A549 (cell line): ENCODE results near the gene DPY19L1. TPM values are rescaled to one million over a fixed set of nuclear protein-coding genes. Genes with fewer than 3 reads are reported as not detected.
A peak's percentile ranks its signal among the peaks of the same experiment; 100 is the strongest.
"Not testable (repeated sequence)": the region's sequence is repeated elsewhere in the genome, so short reads cannot be mapped to it uniquely, and the experiment has no call there.

Source experiments
- ATAC-seq, 2 experiments: fragments of 200-7000 bp in 1 of 2; fragments of >200 bp in 1 of 2; cut with Nextera tagmentation in 1 of 2; cut with Tn5 transposase in 1 of 2; 3 replicates each; pipeline versions ENCODE4 v1.8.0 to v1.9.1; 2018 to 2020; ENCODE audit warnings: mild to moderate bottlenecking in 1 of 2, moderate library complexity in 1 of 2
- CTCF ChIA-PET: fragments of 300-600 bp; sonication (Branson Sonifier 250); formaldehyde crosslinking; extraction: SDS; loops from one replicate; lab custom pipeline; 2021; ENCODE audit warnings: antibody characterized with exemption, inconsistent platforms; lab: Yijun Ruan, JAX
- POLR2A ChIA-PET: fragments of 350-600 bp; formaldehyde crosslinking; extraction: SDS; loops from one replicate; lab custom pipeline; 2021; ENCODE audit warnings: antibody characterized with exemption, inconsistent platforms; lab: Yijun Ruan, JAX
- DNase-seq, 2 experiments: peaks; one replicate each; pipeline versions ENCODE4 v3.0.0 to v3.0.0-alpha.2; 2011 to 2016; ENCODE audit warnings: low read depth in 1 of 2, low spot score in 1 of 2
- FAIRE-seq: peaks from 2 replicates; lab custom pipeline; 2011; peaks lifted over from hg19 to GRCh38; lab: Jason Lieb, UNC
- H3K27ac ChIP-seq, 2 experiments: fragments of >200 bp; sonication (Bioruptor Twin); formaldehyde crosslinking; 3 replicates each; pipeline ENCODE4 v1.5.1; 2016 to 2017
- H3K4me1 ChIP-seq: fragments of >200 bp; sonication (Bioruptor Twin); formaldehyde crosslinking; 3 replicates; pipeline ENCODE4 v1.6.1; 2016
- H3K4me2 ChIP-seq: fragments of >200 bp; sonication (Bioruptor Twin); formaldehyde crosslinking; 3 replicates; pipeline ENCODE4 v1.6.1; 2016
- H3K4me3 ChIP-seq: fragments of >200 bp; sonication (Bioruptor Twin); formaldehyde crosslinking; 3 replicates; pipeline ENCODE4 v1.5.1; 2016
- H3K9me3 ChIP-seq: fragments of >200 bp; sonication (Bioruptor Twin); formaldehyde crosslinking; 3 replicates; pipeline ENCODE4 v1.6.1; 2016
- BCL3 ChIP-seq: fragments of >200 bp; sonication (Bioruptor Twin); formaldehyde crosslinking; IDR thresholded peaks from 3 replicates; pipeline ENCODE4 v1.6.1; 2016
- BHLHE40 ChIP-seq: IDR thresholded peaks from 2 replicates; pipeline ENCODE4 v1.6.1; 2012; ENCODE audit warnings: low read depth, low read length, inconsistent platforms
- CBX8 ChIP-seq: fragments of 200-600 bp; sonication (generic); IDR thresholded peaks from 2 replicates; pipeline ENCODE4 v1.6.1; 2016
- CHD2 ChIP-seq: fragments of 150-350 bp; IDR thresholded peaks from 2 replicates; pipeline ENCODE4 v1.6.1; 2014; ENCODE audit warnings: low read length; ENCODE audit not compliant: partially characterized antibody
- CHD4 ChIP-seq: fragments of 200-600 bp; sonication (generic); IDR thresholded peaks from 2 replicates; pipeline ENCODE4 v1.6.1; 2016; ENCODE audit warnings: antibody characterized with exemption, mild to moderate bottlenecking, borderline replicate concordance
- CTCF ChIP-seq: fragments of >200 bp; sonication (Bioruptor Twin); formaldehyde crosslinking; IDR thresholded peaks from 3 replicates; pipeline ENCODE4 v1.5.1; 2016
- EHF ChIP-seq: fragments of 250-450 bp; sonication (Bioruptor Pico); IDR thresholded peaks from 2 replicates; pipeline ENCODE4 v1.5.0; 2020; ENCODE audit warnings: mild to moderate bottlenecking
- EHMT2 ChIP-seq: fragments of 200-600 bp; sonication (generic); IDR thresholded peaks from 2 replicates; pipeline ENCODE4 v1.6.1; 2016; ENCODE audit warnings: antibody characterized with exemption, low read depth, mild to moderate bottlenecking, moderate library complexity
- EP300 ChIP-seq, 2 experiments: fragments of >200 bp; sonication (Bioruptor Twin); formaldehyde crosslinking; IDR thresholded peaks; 2 replicates in 1 of 2; 3 replicates in 1 of 2; pipeline ENCODE4 v1.6.1; 2016 to 2017
- FOXS1 ChIP-seq: fragments of 250-450 bp; sonication (Bioruptor Pico); IDR thresholded peaks from 2 replicates; pipeline ENCODE4 v1.5.0; 2020; ENCODE audit warnings: mild to moderate bottlenecking, moderate library complexity
- HDAC2 ChIP-seq: fragments of 200-600 bp; sonication (generic); IDR thresholded peaks from 2 replicates; pipeline ENCODE4 v1.6.1; 2016
- HES2 ChIP-seq: fragments of >200 bp; sonication (Bioruptor Twin); formaldehyde crosslinking; IDR thresholded peaks from 2 replicates; pipeline ENCODE4 v1.6.1; 2016
- HEYL ChIP-seq: fragments of 250-450 bp; sonication (Bioruptor Pico); IDR thresholded peaks from 2 replicates; pipeline ENCODE4 v1.8.0; 2021; ENCODE audit warnings: mild to moderate bottlenecking, moderate library complexity
- HOXA7 ChIP-seq: fragments of 250-450 bp; sonication (Bioruptor Pico); IDR thresholded peaks from 2 replicates; pipeline ENCODE4 v1.5.0; 2020; ENCODE audit warnings: mild to moderate bottlenecking, moderate library complexity
- HOXB13 ChIP-seq: fragments of 250-450 bp; sonication (Bioruptor Pico); IDR thresholded peaks from 2 replicates; pipeline ENCODE4 v1.5.0; 2020; ENCODE audit warnings: low read depth, mild to moderate bottlenecking, moderate library complexity
- HOXB5 ChIP-seq: fragments of 250-450 bp; sonication (Bioruptor Pico); IDR thresholded peaks from 2 replicates; pipeline ENCODE4 v1.5.0; 2020; ENCODE audit warnings: mild to moderate bottlenecking, moderate library complexity
- KDM5A ChIP-seq: fragments of 200-600 bp; sonication (generic); IDR thresholded peaks from 2 replicates; pipeline ENCODE4 v1.6.1; 2016; ENCODE audit warnings: antibody characterized with exemption, mild to moderate bottlenecking
- MAZ ChIP-seq: fragments of 150-350 bp; IDR thresholded peaks from 2 replicates; pipeline ENCODE4 v1.6.1; 2014; ENCODE audit warnings: antibody characterized with exemption, low read depth, low read length, borderline replicate concordance
- NFE2L2 ChIP-seq: fragments of 150-350 bp; conservative IDR thresholded peaks from 2 replicates; pipeline ENCODE4 v1.6.1; 2014; ENCODE audit warnings: low read length
- NR3C1 ChIP-seq: fragments of >200 bp; sonication (Bioruptor Twin); formaldehyde crosslinking; IDR thresholded peaks from 3 replicates; pipeline ENCODE4 v1.6.1; 2017
- RARB ChIP-seq: fragments of 250-450 bp; sonication (Bioruptor Pico); IDR thresholded peaks from 2 replicates; pipeline ENCODE4 v1.8.0; 2021; ENCODE audit warnings: mild to moderate bottlenecking, moderate library complexity
- REST ChIP-seq: fragments of 200-600 bp; sonication (generic); IDR thresholded peaks from 2 replicates; pipeline ENCODE4 v1.6.1; 2016; ENCODE audit warnings: antibody characterized with exemption, mild to moderate bottlenecking, moderate library complexity
- RNF2 ChIP-seq: fragments of 200-600 bp; sonication (generic); IDR thresholded peaks from 2 replicates; pipeline ENCODE4 v1.6.1; 2016; ENCODE audit warnings: low read depth, mild to moderate bottlenecking, antibody characterized with exemption, moderate library complexity, borderline replicate concordance
- SMC3 ChIP-seq: fragments of >200 bp; sonication (Bioruptor Twin); formaldehyde crosslinking; IDR thresholded peaks from 3 replicates; pipeline ENCODE4 v1.6.1; 2018; ENCODE audit warnings: inconsistent platforms
- TFCP2L1 ChIP-seq: fragments of 250-450 bp; sonication (Bioruptor Pico); IDR thresholded peaks from 2 replicates; pipeline ENCODE4 v1.5.0; 2021; ENCODE audit warnings: mild to moderate bottlenecking
- ZNF302 ChIP-seq: fragments of 250-450 bp; sonication (Bioruptor Pico); IDR thresholded peaks from 2 replicates; pipeline ENCODE4 v1.9.0; 2021; ENCODE audit warnings: inconsistent platforms, mild to moderate bottlenecking, moderate library complexity
- ZSCAN20 ChIP-seq: fragments of 250-450 bp; sonication (Bioruptor Pico); IDR thresholded peaks from 2 replicates; pipeline ENCODE4 v1.8.0; 2022; ENCODE audit warnings: mild to moderate bottlenecking, moderate library complexity
- WGBS: methylation state at CpG from one replicate; pipeline ENCODE4 v1.1.6; 2017; ENCODE audit errors: missing lambda C conversion rate; 5-methylcytosine and 5-hydroxymethylcytosine counted together
- polyA plus RNA-seq, 4 experiments: library from polyadenylated mRNA; depleted of rRNA in 3 of 4; stranded (reverse); fragments of >200 nt; fragmentation: RNase III in 1 of 4; extraction: RNeasy Plus Mini Kit Qiagen cat#74134 plus additional on column Dnase treatment in 1 of 4; gene quantifications; 2 replicates in 3 of 4; 3 replicates in 1 of 4; pipeline ENCODE4 v1.2.3, GENCODE V29; 2011 to 2017

The DPY19L1 gene
- polyA plus RNA-seq, 2 of the 4 experiments (the other 2 are of a cell fraction) = 53.6 to 129 TPM

GRCh38 chr7:34946486-34946885 lies 90.8 kb downstream of the DPY19L1 start:
- Histone ChIP-seq H3K4me1 (peaks cover 7% of the 10 kb centered on the region; the same call in 2 of the 3 replicates), H3K9me3 (no peaks in the 10 kb centered on the region), H3K27ac (no peak overlapping the region), H3K4me3 (no peak overlapping the region), H3K4me2 (no peak overlapping the region)
- ATAC-seq (no peak), DNase-seq (no peak), FAIRE-seq (no peak)
- no peak for TF ChIP-seq CBX8
- TF ChIP-seq HOXB13 (CRISPR knock-in tag) = no peak
- WGBS = 87% methylated on average over 4 of the region's 4 CpGs
- ChIA-PET POLR2A (no interaction called here), CTCF (no interaction called here)

- FAIRE-seq, H3K9me3 ChIP-seq, H3K4me1 ChIP-seq, H3K4me2 ChIP-seq, POLR2A ChIA-PET, H3K27ac ChIP-seq, CTCF ChIA-PET, H3K4me3 ChIP-seq, ATAC-seq, DNase-seq: not testable (repeated sequence)
- 75% methylated on average over 7 of the region's 7 CpGs for WGBS
Observed at GRCh38 chr7:34945894-34946477, 91.3 kb downstream of the DPY19L1 start.

GRCh38 chr7:34939175-34939574 lies 98.1 kb downstream of the DPY19L1 start:
- DNase-seq (peak; percentile 60 to 92), ATAC-seq (peak; percentile 97 to 99), FAIRE-seq (peak; percentile 86)
- POLR2A ChIA-PET = no interaction called here
- H3K4me3 ChIP-seq = no peak overlapping the region
- CTCF ChIA-PET = interaction anchor here (0.9 to 2.5 kb wide), 5 partner anchors 10 to 618 kb away, joined by 3 to 7 read pairs (median 4); no protein-coding TSS in a partner anchor
- H3K9me3 ChIP-seq = no peaks in the 10 kb centered on the region
- peaks cover 45% of the 10 kb centered on the region for H3K4me1 ChIP-seq
- 13% methylated on average over 6 of the region's 6 CpGs for WGBS
- peak overlapping the region; percentile 75 to 83 for H3K27ac ChIP-seq
- H3K4me2 ChIP-seq = peak overlapping the region; percentile 78
- TF ChIP-seq KDM5A = no peak
- TF ChIP-seq HOXB5 (CRISPR knock-in tag) = peak; percentile 81
- no peak for TF ChIP-seq HDAC2
- TF ChIP-seq EHMT2 = no peak
- peak; percentile 46; the same call in 2 of the 3 replicates for TF ChIP-seq SMC3
- no peak for TF ChIP-seq NR3C1
- no peak for TF ChIP-seq HOXA7
- no peak for TF ChIP-seq BHLHE40
- no peak for TF ChIP-seq REST
- TF ChIP-seq HEYL (CRISPR knock-in tag) = no peak; the same call in 1 of the 2 replicates
- TF ChIP-seq FOXS1 (CRISPR knock-in tag) = no peak
- TF ChIP-seq CBX8 = no peak
- peak in 1 of 2 experiments; percentile 78; a peak in 2 of 5 replicates for TF ChIP-seq EP300 (IDR thresholded peaks at IDR 0.05)
- TF ChIP-seq ZSCAN20 (CRISPR knock-in tag) = no peak
- peak; percentile 80; the same call in 1 of the 2 replicates for TF ChIP-seq HOXB13 (CRISPR knock-in tag)
- no peak for TF ChIP-seq RNF2
- no peak for TF ChIP-seq CHD2
- TF ChIP-seq TFCP2L1 (CRISPR knock-in tag) = no peak
- no peak for TF ChIP-seq CTCF
- TF ChIP-seq ZNF302 (CRISPR knock-in tag) = no peak
- TF ChIP-seq CHD4 = no peak
- no peak for TF ChIP-seq NFE2L2
- TF ChIP-seq BCL3 = no peak
- no peak for TF ChIP-seq MAZ
- TF ChIP-seq EHF (CRISPR knock-in tag) = no peak
- no peak; the same call in 1 of the 2 replicates for TF ChIP-seq RARB (CRISPR knock-in tag)
- no peak for TF ChIP-seq HES2
